ENCODE results near the gene DYSF.

GRCh38 chr2:71603311-71603811, 150.0 kb downstream of the DYSF start:
- TF ChIP-seq CTCF (optimal IDR thresholded peaks at IDR 0.05 in 1 of 3, IDR thresholded peaks at IDR 0.05 in 1 of 3, conservative IDR thresholded peaks at IDR 0.05 in 1 of 3; ENCODE audit: extremely low read depth in 1 of 3, insufficient read depth in 2 of 3, low read length in 3 of 3) = no peak
- no peak for TF ChIP-seq EZH2 (IDR thresholded peaks at IDR 0.05; ENCODE audit: low read length)

Data from keratinocyte (primary cell).